ENCODE measurements around the gene HSPA1L. TPM values are rescaled to one million over a fixed set of nuclear protein-coding genes. Genes with fewer than 3 reads are reported as not detected.

Gene HSPA1L
- total RNA-seq, 3 donors from 2014 or later (not counting 1 experiment from before 2014, with no cell fraction given) = 2.0 to 4.5 (median 3.6) TPM

DNA sequence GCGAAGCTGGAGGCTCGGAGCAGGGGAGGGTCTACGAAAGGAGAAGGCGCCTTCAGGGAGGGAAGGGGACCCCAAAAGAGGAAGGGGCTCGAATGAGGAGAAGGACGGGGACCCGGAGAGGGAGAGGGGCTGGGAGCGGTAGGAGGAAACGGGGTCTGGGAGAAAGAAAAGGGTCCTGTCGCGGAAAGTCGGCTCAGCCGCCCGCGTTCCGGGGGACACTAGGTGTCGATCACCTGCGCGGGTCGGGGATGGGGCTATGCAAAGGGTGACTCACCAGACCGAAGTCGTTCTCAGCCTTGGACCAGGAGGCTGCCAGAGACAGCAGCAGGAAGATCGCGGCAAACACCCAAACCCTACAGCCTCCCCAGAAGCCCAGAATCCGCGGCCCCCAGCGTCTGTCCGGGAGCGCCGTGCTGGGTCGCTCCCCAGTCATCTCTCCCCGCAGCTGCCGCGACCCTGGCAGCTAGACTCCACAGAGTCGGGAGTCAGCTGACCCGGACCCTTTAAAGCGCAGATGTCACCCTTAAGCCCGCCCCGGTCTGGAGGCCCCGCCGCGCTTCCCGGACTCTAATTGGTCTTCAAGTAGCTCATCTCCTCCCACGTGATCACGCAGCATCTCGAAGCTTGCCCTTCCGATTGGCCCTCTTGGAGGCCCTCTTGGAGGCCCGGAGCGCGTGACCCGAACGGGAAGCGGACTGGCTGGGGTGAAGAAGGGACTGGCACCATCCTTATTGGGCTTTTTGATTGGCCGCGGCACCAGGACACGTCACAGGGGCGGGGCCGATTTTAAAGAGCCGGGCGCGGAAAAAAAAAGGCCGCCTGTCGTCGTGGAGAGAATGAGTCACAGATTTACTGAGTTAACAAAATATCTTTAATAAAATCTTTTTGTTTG is 47.5 kb upstream of the HSPA1L start, which contains the start of gene NEU1:
TSS of gene NEU1 (minus strand) at position 478 of the 892 bp plus-strand sequence. CDS start at position 433, 45 bp downstream.
- peak; percentile 86 to 98 (median 93) for ATAC-seq
- Histone ChIP-seq H3K27ac (ENCODE audit: low read length) (peak within 1 kb of the TSS; percentile 91), H3K27me3 (ENCODE audit: control insufficient read depth, insufficient read depth, low read length) (no peaks in the 10 kb centered on the region), H3K9me3 (ENCODE audit: control insufficient read depth, insufficient read depth, low read length) (no peaks in the 10 kb centered on the region), H3K4me3 (ENCODE audit: low read length) (peak within 1 kb of the TSS; percentile 89), H3K4me1 (ENCODE audit: control insufficient read depth, insufficient read depth, low read length) (peaks cover 25% of the 10 kb centered on the region), H3K36me3 (ENCODE audit: control insufficient read depth, insufficient read depth, low read length) (peaks cover 21% of the 10 kb centered on the region)
- Mint-ChIP-seq H3K9me3 (no peaks in the 10 kb centered on the region), H3K27ac (peak within 1 kb of the TSS; percentile 97 to 99), H3K4me1 (peaks cover 20 to 33% of the 10 kb centered on the region in 2 donors), H3K27me3 (ENCODE audit: low read depth in 2 of 2) (no peaks in the 10 kb centered on the region), H3K36me3 (no peaks in the 10 kb centered on the region), H3K4me3 (peak within 1 kb of the TSS; percentile 96)
- WGBS (ENCODE audit: insufficient coverage) = under 1% methylated on average over 64 of the region's 64 CpGs
- peak; percentile 99 to 100 for DNase-seq
- intact Hi-C loops (cut with micrococcal nuclease) = loop anchor here (1.0 kb wide), 3 partner anchors 28 to 197 kb away; partner anchors contain the start of gene EHMT2
- TF ChIP-seq, protein P1, sequence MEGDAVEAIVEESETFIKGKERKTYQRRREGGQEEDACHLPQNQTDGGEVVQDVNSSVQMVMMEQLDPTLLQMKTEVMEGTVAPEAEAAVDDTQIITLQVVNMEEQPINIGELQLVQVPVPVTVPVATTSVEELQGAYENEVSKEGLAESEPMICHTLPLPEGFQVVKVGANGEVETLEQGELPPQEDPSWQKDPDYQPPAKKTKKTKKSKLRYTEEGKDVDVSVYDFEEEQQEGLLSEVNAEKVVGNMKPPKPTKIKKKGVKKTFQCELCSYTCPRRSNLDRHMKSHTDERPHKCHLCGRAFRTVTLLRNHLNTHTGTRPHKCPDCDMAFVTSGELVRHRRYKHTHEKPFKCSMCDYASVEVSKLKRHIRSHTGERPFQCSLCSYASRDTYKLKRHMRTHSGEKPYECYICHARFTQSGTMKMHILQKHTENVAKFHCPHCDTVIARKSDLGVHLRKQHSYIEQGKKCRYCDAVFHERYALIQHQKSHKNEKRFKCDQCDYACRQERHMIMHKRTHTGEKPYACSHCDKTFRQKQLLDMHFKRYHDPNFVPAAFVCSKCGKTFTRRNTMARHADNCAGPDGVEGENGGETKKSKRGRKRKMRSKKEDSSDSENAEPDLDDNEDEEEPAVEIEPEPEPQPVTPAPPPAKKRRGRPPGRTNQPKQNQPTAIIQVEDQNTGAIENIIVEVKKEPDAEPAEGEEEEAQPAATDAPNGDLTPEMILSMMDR (IDR thresholded peaks at IDR 0.05) = no peak

DNA sequence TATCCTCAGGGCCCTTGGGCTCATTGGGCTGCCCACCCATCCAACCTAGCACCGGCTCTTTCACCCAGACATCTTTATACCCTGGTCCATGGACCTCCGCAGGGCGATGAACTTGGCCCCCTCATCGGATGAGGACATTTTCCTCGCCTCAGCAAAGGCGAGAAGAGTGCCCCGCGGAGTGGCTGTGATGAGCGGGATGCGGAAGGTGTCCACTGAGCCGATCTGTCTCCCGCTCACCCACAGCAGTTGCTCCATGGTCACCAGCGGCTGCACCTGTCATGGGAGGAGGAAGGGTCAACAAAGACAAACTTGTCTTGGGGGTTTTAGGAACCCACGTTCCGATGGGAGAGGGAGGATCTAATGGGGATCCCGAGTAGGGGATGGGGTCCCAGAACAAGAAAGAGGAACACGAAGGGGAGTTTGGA is 46.8 kb upstream of the HSPA1L start:
- H3K9me3 Mint-ChIP-seq = no peaks in the 10 kb centered on the region
- ATAC-seq (no peak), DNase-seq (peak in 1 of 2 donors; percentile 25)
- peaks cover 25% of the 10 kb centered on the region for H3K4me1 ChIP-seq (ENCODE audit: control insufficient read depth, insufficient read depth, low read length)
- peaks cover 20 to 33% of the 10 kb centered on the region in 2 donors for H3K4me1 Mint-ChIP-seq
- no peaks in the 10 kb centered on the region for H3K27me3 ChIP-seq (ENCODE audit: control insufficient read depth, insufficient read depth, low read length)
- no peaks in the 10 kb centered on the region for H3K27me3 Mint-ChIP-seq (ENCODE audit: low read depth in 2 of 2)
- H3K36me3 Mint-ChIP-seq = no peaks in the 10 kb centered on the region
- H3K4me3 Mint-ChIP-seq = peak overlapping the region; percentile 96
- no peaks in the 10 kb centered on the region for H3K9me3 ChIP-seq (ENCODE audit: control insufficient read depth, insufficient read depth, low read length)
- intact Hi-C loops (cut with micrococcal nuclease) = loop anchor here (1.0 kb wide), 1 partner anchor 28 kb away; no protein-coding TSS in a partner anchor
- peak overlapping the region; percentile 97 to 99 for H3K27ac Mint-ChIP-seq
- peak overlapping the region; percentile 91 for H3K27ac ChIP-seq (ENCODE audit: low read length)
- peak overlapping the region; percentile 89 for H3K4me3 ChIP-seq (ENCODE audit: low read length)
- TF ChIP-seq, protein P1 (IDR thresholded peaks at IDR 0.05) = no peak
- peaks cover 28% of the 10 kb centered on the region for H3K36me3 ChIP-seq (ENCODE audit: control insufficient read depth, insufficient read depth, low read length)
- 54% methylated on average over 17 of the region's 17 CpGs for WGBS (ENCODE audit: insufficient coverage)

DNA sequence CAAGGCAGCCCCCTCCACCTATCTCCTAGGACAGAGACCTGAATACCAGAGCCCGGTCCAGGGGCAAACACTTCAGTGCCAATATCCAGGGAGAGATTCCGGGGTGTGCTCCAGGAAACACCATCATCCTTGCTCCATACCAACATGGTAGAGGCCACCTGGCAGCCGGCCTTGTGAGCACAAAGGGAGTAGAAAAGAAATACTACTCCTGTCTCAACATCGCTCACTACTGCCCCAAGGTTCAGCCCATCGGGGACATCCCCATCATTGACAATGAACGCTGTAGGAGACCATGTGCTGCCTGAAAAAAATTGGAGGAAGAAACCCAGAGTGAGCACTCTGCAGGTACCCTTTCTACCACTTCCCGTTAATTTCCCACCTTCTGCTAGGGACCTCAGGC is 46.1 kb upstream of the HSPA1L start:
- Mint-ChIP-seq H3K9me3 (no peaks in the 10 kb centered on the region), H3K27me3 (ENCODE audit: low read depth in 2 of 2) (no peaks in the 10 kb centered on the region), H3K27ac (peak overlapping the region in 1 of 2 donors; percentile 99), H3K36me3 (no peaks in the 10 kb centered on the region), H3K4me1 (peaks cover 20 to 33% of the 10 kb centered on the region in 2 donors), H3K4me3 (peak overlapping the region; percentile 96)
- H3K4me3 ChIP-seq (ENCODE audit: low read length) = no peak overlapping the region
- intact Hi-C loops (cut with micrococcal nuclease) = no loop called here
- peaks cover 25% of the 10 kb centered on the region for H3K4me1 ChIP-seq (ENCODE audit: control insufficient read depth, insufficient read depth, low read length)
- no peaks in the 10 kb centered on the region for H3K27me3 ChIP-seq (ENCODE audit: control insufficient read depth, insufficient read depth, low read length)
- no peak for ATAC-seq
- TF ChIP-seq, protein P1 (IDR thresholded peaks at IDR 0.05) = no peak
- no peaks in the 10 kb centered on the region for H3K9me3 ChIP-seq (ENCODE audit: control insufficient read depth, insufficient read depth, low read length)
- WGBS (ENCODE audit: insufficient coverage) = 92% methylated on average over 7 of the region's 7 CpGs
- DNase-seq = no peak
- H3K36me3 ChIP-seq (ENCODE audit: control insufficient read depth, insufficient read depth, low read length) = peaks cover 28% of the 10 kb centered on the region
- no peak overlapping the region for H3K27ac ChIP-seq (ENCODE audit: low read length)

All from natural killer cell (primary cell).